Endothelial cell of umbilical vein (primary cell): ENCODE results near the gene CPTP.

ENCODE experiments used
- CTCF ChIP-seq, 2 donors: IDR thresholded peaks; 1 replicate in 1 of 2; 2 replicates in 1 of 2; pipeline ENCODE4 v1.5.1; 2011; ENCODE audit warnings: low read length in 2 of 2, mild to moderate bottlenecking in 2 of 2, moderate library complexity in 2 of 2, control low read depth in 1 of 2, inconsistent platforms in 1 of 2, low read depth in 1 of 2; ENCODE audit not compliant: insufficient read depth in 1 of 2; ENCODE audit errors: extremely low read depth in 1 of 2
- EZH2 ChIP-seq: IDR thresholded peaks from 2 replicates; pipeline ENCODE4 v1.6.1; 2012; ENCODE audit warnings: borderline replicate concordance, low read depth, mild to moderate bottlenecking, moderate library complexity, low read length, inconsistent platforms; ENCODE audit not compliant: severe bottlenecking
- JUN ChIP-seq: IDR thresholded peaks from 2 replicates; pipeline ENCODE4 v1.6.1; 2011; ENCODE audit warnings: borderline replicate concordance, low read depth; ENCODE audit not compliant: insufficient read length, insufficient read depth
- MAX ChIP-seq: IDR thresholded peaks from 2 replicates; pipeline ENCODE4 v1.6.1; 2011; ENCODE audit not compliant: insufficient read depth, insufficient read length
- MYC ChIP-seq: IDR thresholded peaks from one replicate; pipeline ENCODE4 v1.6.1; 2011; ENCODE audit warnings: mild to moderate bottlenecking, low read depth, low read length
- POLR2A ChIP-seq: IDR thresholded peaks from 2 replicates; pipeline ENCODE4 v1.6.1; 2012; ENCODE audit warnings: low read depth, mild to moderate bottlenecking, control low read depth, low read length
- POLR2AphosphoS5 ChIP-seq: IDR thresholded peaks from 2 replicates; pipeline ENCODE4 v1.6.1; 2012; ENCODE audit warnings: low read depth, mild to moderate bottlenecking, control low read depth, low read length, moderate library complexity; ENCODE audit not compliant: insufficient read depth

- TF ChIP-seq CTCF (IDR thresholded peaks at IDR 0.05; ENCODE audit: extremely low read depth in 1 of 2, insufficient read depth in 1 of 2, low read depth in 1 of 2, low read length in 2 of 2) (no peak), POLR2A (no peak), POLR2AphosphoS5 (no peak), EZH2 (no peak), MAX (no peak), MYC (no peak), JUN (no peak)
These were observed 53.1 kb downstream of the CPTP start for GRCh38 chr1:1377540-1378205.
